Upper lobe of right lung (tissue), 1 donor: ENCODE results near the gene PAK4. TPM values are rescaled to one million over a fixed set of nuclear protein-coding genes. Genes with fewer than 3 reads are reported as not detected.
A peak's percentile ranks its signal among the peaks of the same experiment; 100 is the strongest.

Experiments used
- ATAC-seq: fragments of 200-7000 bp; cut with Tn5 transposase; one replicate; pipeline ENCODE4 v1.9.1; 2020; ENCODE audit warnings: mild to moderate bottlenecking, moderate library complexity
- DNase-seq: peaks from one replicate; pipeline ENCODE4 v3.0.0-alpha.2; 2020
- H3K27ac ChIP-seq: fragments of 200-600 bp; one replicate; pipeline ENCODE4 v1.8.0; 2022
- H3K27me3 ChIP-seq: fragments of 200-600 bp; one replicate; pipeline ENCODE4 v1.8.0; 2022; ENCODE audit warnings: mild to moderate bottlenecking
- H3K36me3 ChIP-seq: fragments of 200-600 bp; one replicate; pipeline ENCODE4 v1.8.0; 2022
- H3K4me1 ChIP-seq: fragments of 200-600 bp; one replicate; pipeline ENCODE4 v1.8.0; 2022
- H3K4me3 ChIP-seq: fragments of 200-600 bp; one replicate; pipeline ENCODE4 v1.8.0; 2022; ENCODE audit warnings: mild to moderate bottlenecking
- H3K9me3 ChIP-seq: fragments of 200-600 bp; one replicate; pipeline ENCODE4 v1.8.0; 2022
- intact Hi-C: fragments of 100-400 bp; cut with DNase I; formaldehyde crosslinking; loops from one replicate; pipeline ENCODE4 v1.11.0; 2022
- total RNA-seq: library from RNA; stranded (reverse); fragmentation: NEBNext Ultra II Directional; extraction: Animal tissue kit (Norgen Biotek cat#: 25700); gene quantifications from one replicate; pipeline ENCODE4 v1.2.1, GENCODE V29; 2021
- TF ChIP-seq, protein P1 (sequence below): fragments of 200-600 bp; IDR thresholded peaks from one replicate; pipeline ENCODE4 v1.8.0; 2022; ENCODE audit warnings: antibody characterized with exemption
- donor health status: DM: no; HTN: yes; CAD: no; lungs with severe emphysema.

PAK4 gene
- total RNA-seq, 1 donor from 2014 or later: 72.8 TPM

DNA sequence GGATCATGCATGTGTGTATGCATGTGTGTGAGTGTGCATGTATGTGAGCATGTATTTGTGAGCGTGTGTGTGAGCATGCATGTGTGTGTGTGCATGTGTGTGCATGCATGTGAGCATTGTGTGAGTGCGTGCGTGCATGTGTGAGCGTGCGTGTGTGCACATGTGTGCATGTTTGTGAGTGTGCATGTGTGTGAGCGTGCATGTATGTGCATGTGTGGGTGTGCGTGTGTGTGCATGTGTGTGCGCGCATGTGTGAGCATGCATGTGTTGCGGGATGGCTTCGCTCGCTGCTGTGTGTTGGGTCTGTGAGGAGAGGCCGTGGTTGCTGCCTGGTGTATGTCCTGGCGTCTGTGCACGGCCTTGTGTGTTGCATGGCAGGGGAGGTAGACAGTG lies 32.4 kb downstream of the PAK4 start:
- peaks cover 53% of the 10 kb centered on the region for H3K4me1 ChIP-seq
- TF ChIP-seq, protein P1, sequence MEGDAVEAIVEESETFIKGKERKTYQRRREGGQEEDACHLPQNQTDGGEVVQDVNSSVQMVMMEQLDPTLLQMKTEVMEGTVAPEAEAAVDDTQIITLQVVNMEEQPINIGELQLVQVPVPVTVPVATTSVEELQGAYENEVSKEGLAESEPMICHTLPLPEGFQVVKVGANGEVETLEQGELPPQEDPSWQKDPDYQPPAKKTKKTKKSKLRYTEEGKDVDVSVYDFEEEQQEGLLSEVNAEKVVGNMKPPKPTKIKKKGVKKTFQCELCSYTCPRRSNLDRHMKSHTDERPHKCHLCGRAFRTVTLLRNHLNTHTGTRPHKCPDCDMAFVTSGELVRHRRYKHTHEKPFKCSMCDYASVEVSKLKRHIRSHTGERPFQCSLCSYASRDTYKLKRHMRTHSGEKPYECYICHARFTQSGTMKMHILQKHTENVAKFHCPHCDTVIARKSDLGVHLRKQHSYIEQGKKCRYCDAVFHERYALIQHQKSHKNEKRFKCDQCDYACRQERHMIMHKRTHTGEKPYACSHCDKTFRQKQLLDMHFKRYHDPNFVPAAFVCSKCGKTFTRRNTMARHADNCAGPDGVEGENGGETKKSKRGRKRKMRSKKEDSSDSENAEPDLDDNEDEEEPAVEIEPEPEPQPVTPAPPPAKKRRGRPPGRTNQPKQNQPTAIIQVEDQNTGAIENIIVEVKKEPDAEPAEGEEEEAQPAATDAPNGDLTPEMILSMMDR: no peak
- no peak overlapping the region for H3K4me3 ChIP-seq
- no peaks in the 10 kb centered on the region for H3K27me3 ChIP-seq
- ATAC-seq: no peak
- H3K36me3 ChIP-seq: no peaks in the 10 kb centered on the region
- no peaks in the 10 kb centered on the region for H3K9me3 ChIP-seq
- intact Hi-C loops: no loop called here
- no peak overlapping the region for H3K27ac ChIP-seq
- DNase-seq: no peak

DNA sequence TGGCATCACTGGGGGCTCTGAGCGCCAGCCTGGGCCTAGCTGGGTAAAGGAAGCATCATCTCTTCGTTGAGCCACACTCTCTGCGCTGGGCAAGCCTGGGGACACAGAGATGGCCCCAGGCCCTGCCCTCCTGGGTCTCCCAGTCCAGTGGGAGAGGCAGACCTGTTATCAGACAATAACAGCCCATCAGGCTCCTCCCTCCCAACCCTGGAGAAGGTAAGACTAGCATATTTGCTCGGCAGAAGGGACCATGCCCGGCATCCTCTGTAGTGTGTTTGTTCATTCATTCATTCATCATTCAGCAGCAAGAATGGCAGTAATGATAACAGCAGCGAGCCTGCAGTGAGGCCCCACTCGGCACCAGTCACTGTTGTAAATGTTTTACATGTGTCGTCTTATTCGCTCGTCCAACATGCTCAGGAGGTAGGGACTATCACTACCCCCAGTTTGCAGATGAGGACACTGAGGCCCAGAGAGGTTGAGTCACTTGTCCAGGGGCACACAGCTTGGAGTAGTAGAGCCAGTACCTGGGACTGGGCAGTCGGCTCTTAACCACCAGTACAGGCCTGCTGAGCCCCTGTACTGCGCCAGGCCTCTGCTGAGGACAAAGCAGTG lies 33.2 kb downstream of the PAK4 start:
- intact Hi-C loops: no loop called here
- H3K27me3 ChIP-seq: no peaks in the 10 kb centered on the region
- H3K4me1 ChIP-seq: peaks cover 53% of the 10 kb centered on the region
- no peak overlapping the region for H3K27ac ChIP-seq
- DNase-seq (no peak), ATAC-seq (no peak)
- no peaks in the 10 kb centered on the region for H3K9me3 ChIP-seq
- no peaks in the 10 kb centered on the region for H3K36me3 ChIP-seq
- TF ChIP-seq, protein P1: no peak
- no peak overlapping the region for H3K4me3 ChIP-seq

DNA sequence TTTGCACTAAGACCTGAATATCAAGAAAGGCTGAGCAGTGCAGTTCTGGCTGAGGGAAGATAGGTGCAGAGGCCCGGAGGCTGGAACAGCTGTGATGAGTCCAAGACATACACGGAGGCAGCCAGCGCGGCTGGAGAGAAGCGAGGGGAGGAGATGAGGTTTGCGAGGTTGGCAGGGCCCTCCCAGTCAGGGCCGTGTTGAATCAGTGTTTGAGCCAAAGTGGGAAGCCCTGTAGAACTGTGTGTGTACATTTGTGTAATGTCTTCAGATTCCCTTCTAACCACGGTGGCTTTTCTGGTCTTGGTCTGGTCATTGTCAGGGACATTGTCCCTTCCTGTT lies 34.9 kb downstream of the PAK4 start:
- TF ChIP-seq, protein P1: no peak
- Histone ChIP-seq H3K4me1 (peaks cover 41% of the 10 kb centered on the region), H3K4me3 (no peak overlapping the region), H3K36me3 (no peaks in the 10 kb centered on the region), H3K27me3 (no peaks in the 10 kb centered on the region), H3K27ac (peak overlapping the region; percentile 42), H3K9me3 (no peaks in the 10 kb centered on the region)
- intact Hi-C loops: no loop called here
- ATAC-seq (peak; percentile 20), DNase-seq (no peak)

DNA sequence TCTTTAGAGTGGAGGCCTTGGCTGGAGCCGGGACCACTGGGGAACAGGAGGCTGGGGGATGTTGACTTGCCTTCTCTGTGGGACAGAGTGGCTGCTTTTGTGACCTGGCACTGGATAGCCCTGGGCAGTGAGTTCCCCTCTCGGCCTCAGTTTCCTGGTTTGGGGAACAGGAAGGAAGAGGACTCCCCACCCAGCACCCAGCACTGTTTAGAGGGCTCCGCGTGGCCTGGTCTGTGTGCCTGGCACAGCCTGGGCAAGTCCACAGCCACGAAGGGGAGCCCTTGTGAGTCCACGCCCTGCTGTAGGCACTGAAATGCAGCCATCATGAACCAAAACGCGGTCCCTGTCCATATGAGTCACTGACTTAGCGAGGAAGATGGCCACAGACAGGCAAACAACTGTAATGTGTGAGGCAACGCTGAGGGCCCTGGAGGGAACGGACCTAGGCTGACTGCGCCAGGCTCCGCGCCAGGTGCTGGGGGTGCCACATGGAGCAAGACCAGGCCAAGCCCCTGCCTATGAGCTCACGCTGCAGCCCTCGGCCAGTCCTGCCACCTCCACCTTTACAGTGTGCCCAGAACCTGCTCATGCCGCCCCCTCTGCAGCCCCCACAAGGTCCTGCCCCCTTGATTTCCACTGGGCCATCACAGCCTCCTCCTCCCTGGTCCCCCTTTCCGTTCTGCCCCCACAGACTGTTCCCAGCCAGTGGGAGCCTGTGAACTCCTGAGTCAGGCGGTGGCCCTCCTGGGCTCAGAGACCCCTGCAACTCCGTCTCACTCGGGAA lies 35.5 kb downstream of the PAK4 start:
- Histone ChIP-seq H3K4me3 (no peak overlapping the region), H3K27ac (peak overlapping the region; percentile 42), H3K9me3 (no peaks in the 10 kb centered on the region), H3K4me1 (peaks cover 37% of the 10 kb centered on the region), H3K36me3 (no peaks in the 10 kb centered on the region), H3K27me3 (no peaks in the 10 kb centered on the region)
- DNase-seq: no peak
- peak; percentile 4 for ATAC-seq
- TF ChIP-seq, protein P1: no peak
- intact Hi-C loops: no loop called here

DNA sequence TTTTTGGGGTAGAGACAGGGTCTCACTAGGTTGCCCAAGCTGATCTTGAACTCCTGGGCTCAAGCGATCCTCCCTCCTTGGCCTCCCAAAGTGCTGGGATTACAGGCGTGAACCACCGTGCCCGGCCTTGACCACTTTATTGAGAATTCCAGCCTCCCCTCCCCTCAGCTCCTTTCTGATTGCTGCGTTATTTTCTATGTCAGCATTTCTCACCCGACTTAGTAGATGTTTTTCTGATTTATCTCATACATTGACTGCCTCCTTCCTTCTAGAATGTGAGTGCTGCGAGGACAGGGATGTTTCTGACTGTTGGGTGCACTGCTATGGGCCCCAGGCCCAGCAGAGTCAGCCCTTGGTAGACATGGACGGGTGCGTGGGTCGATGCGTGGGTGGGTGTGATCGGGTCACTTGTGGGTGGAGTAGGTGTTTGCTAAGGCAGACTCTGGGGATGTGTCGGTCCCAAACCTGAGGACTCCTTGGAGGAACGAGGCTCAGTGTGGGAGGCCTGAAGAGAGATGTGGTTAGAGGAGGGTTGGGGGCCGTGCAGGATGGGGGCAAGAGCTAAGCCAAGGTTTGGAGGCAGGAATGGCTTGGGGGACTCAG lies 37.0 kb downstream of the PAK4 start:
- DNase-seq: no peak
- TF ChIP-seq, protein P1: no peak
- Histone ChIP-seq H3K4me3 (no peak overlapping the region), H3K9me3 (no peaks in the 10 kb centered on the region), H3K27me3 (no peaks in the 10 kb centered on the region), H3K4me1 (peaks cover 33% of the 10 kb centered on the region), H3K27ac (no peak overlapping the region), H3K36me3 (no peaks in the 10 kb centered on the region)
- no peak for ATAC-seq
- intact Hi-C loops: no loop called here
